Stimulated activated naive CD8-positive, alpha-beta T cell treated with anti-CD3 and anti-CD28 coated beads, Interleukin-15, Interleukin-2, amounts not matched to agents 100 U/mL and 50 U/mL, for 24 hours (primary cell): ENCODE measurements around the gene SLC6A17.

ENCODE experiments used
- ATAC-seq: fragments of 150-1000 bp; cut with Tn5 transposase; one replicate; pipeline ENCODE4 v1.10.0; 2021
- DNase-seq: peaks from one replicate; pipeline ENCODE4 v3.0.0; 2021

Gene SLC6A17

GRCh38 chr1:110150330-110151174, at the start of gene SLC6A17:
Gene SLC6A17 (plus strand): TSS chr1:110150494. CDS start chr1:110166930, 16,436 bp downstream.
- DNase-seq (peak; percentile 72), ATAC-seq (peak; percentile 92)

DNA sequence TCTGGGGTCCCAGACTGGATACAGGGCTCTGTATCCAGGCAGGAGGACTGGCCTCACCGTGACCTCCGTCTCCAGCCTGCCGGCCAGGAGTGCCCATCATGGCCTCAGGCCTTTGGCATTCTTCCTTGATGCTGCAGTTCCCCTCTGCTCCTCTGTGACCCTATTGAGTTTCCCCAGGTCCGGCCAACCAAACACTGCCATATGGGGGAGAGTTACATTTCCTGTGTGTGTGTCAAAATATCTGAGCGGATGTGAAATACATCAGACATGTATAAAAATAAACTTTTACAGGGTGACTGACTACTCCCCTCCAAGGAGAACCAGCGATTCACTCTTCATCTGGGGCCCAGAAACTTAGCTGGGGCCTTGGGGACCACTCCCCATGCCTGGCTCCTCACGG, 48.2 kb upstream of the SLC6A17 start:
- DNase-seq, result no peak
- ATAC-seq, result no peak

DNA sequence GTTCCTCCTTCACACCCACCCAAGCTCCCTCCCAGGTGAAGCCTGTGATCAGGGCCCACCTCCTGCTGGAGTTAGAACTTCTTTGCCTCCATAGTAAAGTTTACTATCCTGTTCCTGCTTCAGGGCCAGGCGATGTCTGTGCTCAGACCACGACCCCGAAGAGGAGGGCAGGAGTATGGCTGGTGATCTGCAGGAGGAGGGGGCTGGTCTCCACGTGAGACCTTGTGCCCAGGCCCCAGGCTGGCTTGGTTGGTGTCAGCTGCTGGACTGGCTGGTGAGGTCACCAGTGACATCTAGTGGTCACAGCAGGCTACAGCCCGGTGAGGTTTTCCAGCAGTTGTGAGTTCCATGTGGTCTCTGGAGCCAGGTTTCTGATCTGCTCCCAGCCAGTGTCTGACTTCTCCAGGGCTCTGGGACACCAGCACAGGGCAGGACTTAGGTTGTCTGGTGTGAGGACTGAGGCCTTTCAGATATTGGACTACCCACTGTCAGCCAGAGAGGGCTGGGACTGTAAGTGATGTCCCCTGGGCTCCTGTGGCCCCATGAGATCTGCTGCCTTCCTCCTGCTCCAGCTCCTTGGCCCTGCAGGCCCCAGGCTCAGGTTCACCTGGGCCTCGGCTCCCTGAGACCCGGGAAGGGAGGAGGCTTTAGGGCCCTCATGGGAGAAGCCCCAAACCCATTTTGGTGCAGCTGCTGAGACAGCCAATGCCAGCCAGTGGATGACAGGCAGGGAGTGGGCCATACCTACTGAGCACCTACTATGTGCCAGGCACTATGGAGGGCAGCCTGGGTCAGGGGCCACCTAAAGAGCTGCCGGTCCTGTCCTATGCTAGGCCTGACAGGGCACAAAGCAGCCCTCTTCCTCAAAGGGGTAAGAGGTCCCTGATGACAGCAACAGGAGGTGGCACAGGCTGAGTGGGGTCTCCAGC, 44.0 kb upstream of the SLC6A17 start:
- DNase-seq, result peak; percentile 67
- ATAC-seq, result peak; percentile 73

DNA sequence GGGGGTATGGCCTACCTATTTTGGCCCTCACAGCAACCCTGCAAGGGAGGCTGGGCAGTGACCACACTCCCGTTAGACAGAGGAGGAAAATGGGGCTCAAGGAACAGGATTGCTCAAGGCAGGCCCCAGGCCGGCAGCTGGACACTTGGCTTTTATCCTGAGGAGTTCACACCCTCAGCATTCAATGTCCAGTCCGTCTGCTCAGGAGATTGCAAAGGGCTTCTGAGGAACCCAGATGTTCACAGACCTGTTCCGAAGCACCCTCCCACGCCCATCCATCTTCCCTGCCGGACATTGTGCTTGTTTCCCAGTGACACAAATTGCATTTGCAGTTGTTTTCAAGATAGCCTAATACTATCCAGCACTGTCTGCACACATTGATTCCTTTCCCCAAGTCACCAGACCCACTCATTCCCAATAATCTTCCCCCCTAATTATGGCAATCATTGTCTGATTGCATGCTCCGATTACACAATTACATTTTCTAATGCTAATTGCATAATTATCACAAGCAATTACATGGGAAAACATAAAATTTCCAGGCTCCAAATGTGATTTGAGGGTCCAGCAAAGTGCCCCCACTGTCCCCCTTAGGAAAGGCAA, 42.3 kb upstream of the SLC6A17 start:
- no peak for ATAC-seq
- DNase-seq, result no peak

GRCh38 chr1:110111081-110111480, 39.2 kb upstream of the SLC6A17 start:
- ATAC-seq, result no peak
- DNase-seq, result no peak

GRCh38 chr1:110112143-110112542, 38.2 kb upstream of the SLC6A17 start, which contains the start of gene UBL4B:
Gene UBL4B (plus strand): TSS chr1:110112443. CDS start chr1:110112535, 92 bp downstream.
- ATAC-seq, result no peak
- DNase-seq, result no peak

- no peak for DNase-seq
Observed at GRCh38 chr1:110112656-110113055, 37.6 kb upstream of the SLC6A17 start.

DNA sequence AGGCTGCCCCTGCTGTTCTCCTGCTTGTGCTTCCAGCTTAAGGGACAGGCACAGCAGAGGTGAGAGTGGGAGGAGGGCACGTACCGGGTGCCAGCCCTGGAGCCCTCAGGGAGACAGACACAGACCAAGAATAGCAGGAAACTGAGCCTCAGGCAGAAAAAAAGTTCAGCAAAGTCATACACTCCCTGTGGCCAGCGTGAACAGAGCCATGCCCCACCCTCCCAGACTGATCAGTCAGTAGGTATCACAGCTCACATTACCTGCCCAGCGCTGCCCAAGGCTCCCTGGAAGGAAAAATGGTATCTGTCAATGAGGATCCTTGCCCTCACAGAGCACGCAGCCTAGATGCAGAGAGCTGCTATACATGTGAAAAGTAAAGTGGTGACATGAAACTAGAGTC, 36.7 kb upstream of the SLC6A17 start:
- ATAC-seq, result no peak

More at GRCh38 chr1:110112656-110113055, 37.6 kb upstream of the SLC6A17 start:
- ATAC-seq, result no peak

GRCh38 chr1:110114173-110114572, 36.1 kb upstream of the SLC6A17 start:
- DNase-seq, result no peak
- ATAC-seq, result no peak

More for the DNA sequence above, 36.7 kb upstream of the SLC6A17 start:
- no peak for DNase-seq

DNA sequence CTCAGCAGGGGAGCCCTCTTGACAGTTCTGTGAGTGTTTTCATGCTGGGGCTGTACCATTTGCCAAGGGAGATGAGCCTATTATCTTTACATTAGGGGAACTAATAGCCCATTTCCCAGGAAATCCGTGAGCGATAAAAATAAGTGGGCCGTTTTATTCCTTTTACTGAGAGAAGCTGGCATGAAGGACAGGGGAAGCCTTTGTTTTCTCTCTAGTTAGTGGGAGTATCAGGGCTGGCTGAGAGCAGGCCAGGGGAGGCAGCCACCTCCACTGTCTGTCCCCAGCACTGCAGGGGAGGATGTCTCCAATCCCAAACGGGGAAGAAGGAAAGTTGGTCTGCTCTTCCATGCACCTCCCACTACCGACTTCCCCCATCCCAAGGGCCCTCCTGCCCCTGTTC, 35.5 kb upstream of the SLC6A17 start:
- DNase-seq (no peak), ATAC-seq (no peak)

GRCh38 chr1:110118636-110119396, 31.5 kb upstream of the SLC6A17 start:
- ATAC-seq, result peak; percentile 79
- DNase-seq, result peak; percentile 22

- ATAC-seq (no peak), DNase-seq (no peak)
Observed at GRCh38 chr1:110119843-110120242, 30.5 kb upstream of the SLC6A17 start.

GRCh38 chr1:110120960-110121561, 29.2 kb upstream of the SLC6A17 start:
- DNase-seq (no peak), ATAC-seq (no peak)

DNA sequence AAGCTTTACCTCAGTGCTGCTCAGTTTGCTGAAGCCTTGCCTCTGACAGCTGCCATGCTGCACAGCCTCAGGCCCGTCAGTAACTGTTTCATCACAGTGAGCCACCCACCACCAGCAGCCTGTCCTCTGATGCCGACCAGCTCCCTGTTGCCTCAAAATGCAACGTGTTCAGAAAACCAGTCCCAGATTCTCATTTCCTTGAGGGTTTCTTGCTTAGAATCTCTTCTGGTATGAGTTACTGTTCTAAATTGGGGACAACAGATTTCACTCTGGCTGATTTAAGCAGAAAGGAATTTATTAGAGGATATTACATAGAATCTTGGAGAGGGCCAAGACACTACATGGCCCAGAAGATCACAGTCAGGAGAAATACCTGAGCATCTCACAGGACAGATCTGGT, 27.1 kb upstream of the SLC6A17 start:
- ATAC-seq (no peak), DNase-seq (no peak)

DNA sequence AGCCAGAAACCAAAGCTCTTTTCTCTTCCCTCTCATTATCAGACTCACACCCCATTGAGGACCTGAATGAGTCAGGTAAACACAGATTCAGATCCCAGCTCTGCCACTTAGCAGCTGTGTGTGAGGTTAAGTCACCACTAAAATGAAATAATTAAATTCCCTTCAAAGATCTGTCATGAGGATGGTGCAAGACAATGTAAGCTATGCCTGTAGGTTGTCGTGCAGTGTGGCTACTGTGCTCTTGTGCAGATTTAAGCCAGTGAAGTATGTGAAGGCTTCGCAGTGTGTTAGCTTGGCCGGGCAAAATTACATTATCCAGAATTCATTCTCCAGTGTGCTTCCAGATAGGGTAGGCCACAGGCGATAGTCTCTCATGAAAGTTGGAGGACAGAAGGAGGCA, 24.5 kb upstream of the SLC6A17 start:
- ATAC-seq (no peak), DNase-seq (no peak)

- no peak for ATAC-seq
- peak; percentile 19 for DNase-seq
Observed at GRCh38 chr1:110130113-110130591, 20.1 kb upstream of the SLC6A17 start.

GRCh38 chr1:110130989-110131388, 19.3 kb upstream of the SLC6A17 start:
- DNase-seq, result no peak
- ATAC-seq, result no peak

DNA sequence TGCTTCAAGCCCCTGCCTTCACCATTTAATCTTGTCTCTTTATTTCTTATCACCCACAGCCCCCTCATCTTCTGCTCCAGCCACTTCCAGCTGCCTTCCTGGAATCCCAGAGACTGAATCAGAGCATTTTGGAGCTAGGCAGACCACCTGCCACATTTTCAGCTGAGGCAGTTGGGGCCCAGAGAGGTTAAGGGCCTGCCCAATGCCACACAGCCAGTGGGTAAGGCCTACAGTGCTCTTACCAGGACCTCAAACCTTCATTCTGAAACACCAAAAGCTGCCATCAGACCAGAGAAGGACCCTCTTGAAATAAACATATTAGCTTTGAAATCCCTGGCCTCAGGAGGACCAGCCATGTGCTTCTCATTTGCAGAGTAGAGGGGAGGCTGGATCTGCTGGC, 17.6 kb upstream of the SLC6A17 start:
- ATAC-seq (no peak), DNase-seq (no peak)

GRCh38 chr1:110133436-110133835, 16.9 kb upstream of the SLC6A17 start:
- ATAC-seq (no peak), DNase-seq (no peak)

GRCh38 chr1:110134050-110134595, 16.2 kb upstream of the SLC6A17 start:
- no peak for DNase-seq
- ATAC-seq, result no peak

DNA sequence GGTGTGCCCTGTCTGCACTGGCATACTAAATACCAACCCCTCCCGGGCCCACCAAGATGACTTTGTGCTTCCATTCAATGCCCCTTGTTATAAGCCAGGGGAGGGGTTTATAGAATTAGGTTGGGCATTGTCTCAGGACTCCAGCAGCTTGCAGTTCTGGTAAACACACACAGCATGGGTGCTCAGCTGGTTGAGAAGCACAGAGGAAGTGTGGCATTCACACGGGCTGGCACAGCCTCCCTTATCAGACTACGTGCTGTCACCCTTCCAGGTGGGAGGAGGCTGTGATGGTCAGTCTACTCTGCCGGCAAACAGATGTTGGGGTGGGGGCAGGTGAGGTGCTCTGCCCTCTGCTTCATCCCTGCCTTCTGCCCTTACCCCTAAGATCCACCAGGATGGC, 15.0 kb upstream of the SLC6A17 start:
- no peak for ATAC-seq

More for the DNA sequence above, 15.0 kb upstream of the SLC6A17 start:
- DNase-seq, result no peak
